SK-N-SH (cell line): ENCODE results near the gene SLC38A7. TPM values are rescaled to one million over a fixed set of nuclear protein-coding genes. Genes with fewer than 3 reads are reported as not detected.

Source experiments
- CTCF ChIA-PET: fragments of 300-600, 350-600 bp; formaldehyde crosslinking; extraction: SDS; loops from one replicate; lab custom pipeline; 2021; lab: Yijun Ruan, JAX
- POLR2A ChIA-PET: fragments of 350-600 bp; sonication (Branson Sonifier 250); formaldehyde crosslinking; extraction: SDS; loops from one replicate; lab custom pipeline; 2020; ENCODE audit warnings: antibody characterized with exemption, inconsistent platforms; lab: Yijun Ruan, JAX
- DNase-seq: peaks from one replicate; pipeline ENCODE4 v3.0.0; 2012
- H2AFZ ChIP-seq: fragments of 200-600 bp; sonication (generic); 2 replicates; pipeline ENCODE4 v1.8.1; 2016; ENCODE audit warnings: antibody characterized with exemption, mild to moderate bottlenecking, low read depth
- H3F3A ChIP-seq: fragments of 200-600 bp; sonication (generic); replicated peaks from 2 replicates; pipeline ENCODE3; 2016; ENCODE audit warnings: antibody characterized with exemption, mild to moderate bottlenecking; ENCODE audit not compliant: insufficient read depth
- H3K27ac ChIP-seq, 2 experiments: fragments of 200-500 bp in 1 of 2; fragments of 200-600 bp in 1 of 2; sonication (Bioruptor generic) in 1 of 2; sonication (generic), shearing (Covaris generic) in 1 of 2; 2 replicates each; pipeline versions ENCODE4 v1.5.1 to v1.6.1; 2014 to 2016; ENCODE audit warnings: low read depth in 2 of 2, inconsistent platforms in 1 of 2, low read length in 1 of 2, mild to moderate bottlenecking in 1 of 2, mixed read lengths in 1 of 2
- H3K27me3 ChIP-seq: fragments of 200-600 bp; sonication (generic), shearing (Covaris generic); 2 replicates; pipeline ENCODE4 v1.6.1; 2016; ENCODE audit warnings: mixed run types; ENCODE audit not compliant: insufficient read depth
- H3K36me3 ChIP-seq, 2 experiments: fragments of 200-500 bp in 1 of 2; fragments of 200-600 bp in 1 of 2; sonication (Bioruptor generic) in 1 of 2; sonication (generic) in 1 of 2; replicated peaks in 1 of 2; 2 replicates each; pipeline versions ENCODE3 to v1.5.1; 2014 to 2016; ENCODE audit warnings: low read length in 1 of 2, mild to moderate bottlenecking in 1 of 2; ENCODE audit not compliant: insufficient read depth in 2 of 2, control insufficient read depth in 1 of 2
- H3K4me1 ChIP-seq, 2 experiments: fragments of 200-500 bp in 1 of 2; fragments of 200-600 bp in 1 of 2; sonication (Bioruptor generic) in 1 of 2; sonication (generic), shearing (Covaris generic) in 1 of 2; 2 replicates each; pipeline versions ENCODE4 v1.5.1 to v1.6.1; 2014 to 2016; ENCODE audit warnings: low read depth in 1 of 2, low read length in 1 of 2, mixed run types in 1 of 2; ENCODE audit not compliant: insufficient read depth in 2 of 2, control insufficient read depth in 1 of 2
- H3K4me2 ChIP-seq: fragments of 200-600 bp; sonication (generic), shearing (Covaris generic); 2 replicates; pipeline ENCODE4 v1.6.1; 2017; ENCODE audit warnings: mixed run types
- H3K4me3 ChIP-seq, 2 experiments: fragments of 200-500 bp in 1 of 2; fragments of 200-600 bp in 1 of 2; sonication (Bioruptor generic) in 1 of 2; sonication (generic), shearing (Covaris generic) in 1 of 2; 2 replicates each; pipeline versions ENCODE4 v1.5.1 to v1.8.1; 2014 to 2016; ENCODE audit warnings: low read depth in 2 of 2, inconsistent platforms in 1 of 2, low read length in 1 of 2, mild to moderate bottlenecking in 1 of 2, mixed read lengths in 1 of 2, moderate library complexity in 1 of 2
- H3K79me2 ChIP-seq: fragments of 200-600 bp; sonication (generic); 2 replicates; pipeline ENCODE4 v1.8.1; 2017; ENCODE audit warnings: mild to moderate bottlenecking; ENCODE audit not compliant: insufficient read depth
- H3K9ac ChIP-seq: fragments of 200-600 bp; sonication (generic); 2 replicates; pipeline ENCODE4 v1.6.1; 2017; ENCODE audit warnings: mixed run types
- H3K9me2 ChIP-seq: fragments of 200-600 bp; sonication (generic); 2 replicates; pipeline ENCODE4 v1.6.1; 2017; ENCODE audit warnings: mixed run types
- H3K9me3 ChIP-seq: fragments of 200-600 bp; sonication (generic); 2 replicates; pipeline ENCODE4 v1.6.1; 2017; ENCODE audit warnings: mixed run types, mild to moderate bottlenecking, moderate library complexity
- H4K20me1 ChIP-seq: fragments of 200-600 bp; sonication (generic); 2 replicates; pipeline ENCODE4 v1.6.1; 2017; ENCODE audit warnings: mild to moderate bottlenecking, mixed run types; ENCODE audit not compliant: insufficient read depth
- EP300 ChIP-seq, 2 experiments: IDR thresholded peaks; 2 replicates each; pipeline versions ENCODE4 v1.4.0 to v1.6.1; 2012; ENCODE audit warnings: borderline replicate concordance in 1 of 2, low read depth in 1 of 2, low read length in 1 of 2
- EZH2phosphoT487 ChIP-seq: fragments of 200-600 bp; sonication (generic); IDR thresholded peaks from 2 replicates; pipeline ENCODE4 v1.6.1; 2017; ENCODE audit warnings: low read depth, mixed run types, mild to moderate bottlenecking, antibody characterized with exemption, moderate library complexity, borderline replicate concordance
- FOXM1 ChIP-seq: IDR thresholded peaks from 2 replicates; pipeline ENCODE4 v1.4.0; 2012; ENCODE audit warnings: low read depth, mild to moderate bottlenecking
- JUND ChIP-seq: IDR thresholded peaks from 2 replicates; pipeline ENCODE4 v1.4.0; 2012
- NFIC ChIP-seq: IDR thresholded peaks from 2 replicates; pipeline ENCODE4 v1.4.0; 2012; ENCODE audit warnings: borderline replicate concordance
- NRF1 ChIP-seq: IDR thresholded peaks from 2 replicates; pipeline ENCODE4 v1.6.1; 2012; ENCODE audit warnings: low read depth, mild to moderate bottlenecking, low read length
- RAD21 ChIP-seq: IDR thresholded peaks from 2 replicates; pipeline ENCODE4 v1.6.1; 2012; ENCODE audit warnings: mild to moderate bottlenecking, low read length
- RFX5 ChIP-seq: IDR thresholded peaks from 2 replicates; pipeline ENCODE4 v1.6.1; 2012; ENCODE audit warnings: mild to moderate bottlenecking, improper control_type of control experiment, low read length
- SIN3A ChIP-seq: IDR thresholded peaks from 2 replicates; pipeline ENCODE4 v1.6.1; 2012; ENCODE audit warnings: low read depth, mild to moderate bottlenecking, low read length, moderate library complexity, borderline replicate concordance
- SMC3 ChIP-seq: IDR thresholded peaks from 2 replicates; pipeline ENCODE4 v1.6.1; 2012; ENCODE audit warnings: low read depth, low read length, improper control_type of control experiment
- TCF12 ChIP-seq: IDR thresholded peaks from 2 replicates; pipeline ENCODE4 v1.4.0; 2012
- TEAD4 ChIP-seq: IDR thresholded peaks from 2 replicates; pipeline ENCODE4 v1.4.0; 2012; ENCODE audit warnings: mild to moderate bottlenecking, borderline replicate concordance; ENCODE audit not compliant: insufficient read depth
- WGBS: methylation state at CpG from one replicate; pipeline ENCODE4 v1.1.6; 2017; ENCODE audit warnings: low lambda C conversion rate; 5-methylcytosine and 5-hydroxymethylcytosine counted together
- polyA plus RNA-seq, 3 experiments: library from polyadenylated mRNA; depleted of rRNA; stranded (reverse); fragments of >200 nt; gene quantifications; 2 replicates each; pipeline ENCODE4 v1.2.3, GENCODE V29; 2012
- TF ChIP-seq, protein P1 (sequence below): IDR thresholded peaks from 2 replicates; pipeline ENCODE4; 2012

SLC38A7 gene
- polyA plus RNA-seq, 1 of the 3 experiments (the other 2 are of a cell fraction), result 14.1 TPM

- Histone ChIP-seq H3K79me2 (no peaks in the 10 kb centered on the region), H3K9me2 (no peaks in the 10 kb centered on the region), H3K9ac (no peak overlapping the region), H3K27ac (no peak overlapping the region; a peak in 1 of 4 replicates), H3K9me3 (no peaks in the 10 kb centered on the region), H3K4me3 (no peak overlapping the region), H3K36me3 (no peaks in the 10 kb centered on the region), H3F3A (no peaks in the 10 kb centered on the region), H2AFZ (no peak overlapping the region), H4K20me1 (no peaks in the 10 kb centered on the region), H3K27me3 (no peaks in the 10 kb centered on the region), H3K4me2 (no peak overlapping the region), H3K4me1 (peaks cover 0 to 5% of the 10 kb centered on the region in 2 experiments; a peak in 1 of 4 replicates)
- ChIA-PET CTCF (interaction anchor here (0.9 to 2.4 kb wide), 9 partner anchors 9 to 316 kb away, joined by 3 to 12 read pairs (median 3); no protein-coding TSS in a partner anchor), POLR2A (interaction anchor here (0.9 to 1.4 kb wide), 3 partner anchors 13 to 32 kb away, joined by 3 to 4 read pairs (median 3); partner anchors contain the start of gene SLC38A7)
- peak; percentile 77 for DNase-seq
- WGBS, result 10% methylated on average over 2 of the region's 3 CpGs
- TF ChIP-seq JUND, result no peak
- TF ChIP-seq SIN3A, result no peak
- TF ChIP-seq RFX5, result peak; percentile 65
- TF ChIP-seq EP300 (IDR thresholded peaks at IDR 0.05; ENCODE audit: borderline replicate concordance in 1 of 2, low read depth in 1 of 2, low read length in 1 of 2), result peak in 1 of 2 experiments; percentile 29; a peak in 1 of 4 replicates
These were observed 31.8 kb downstream of the SLC38A7 start for GRCh38 chr16:58652741-58653140.

GRCh38 chr16:58651965-58652348 lies 32.6 kb downstream of the SLC38A7 start:
- H3K9ac ChIP-seq, result no peak overlapping the region
- no peaks in the 10 kb centered on the region for H3K9me3 ChIP-seq
- WGBS, result 56% methylated on average over 3 of the region's 3 CpGs
- ChIA-PET CTCF (interaction anchor here (0.9 to 2.4 kb wide), 9 partner anchors 10 to 316 kb away, joined by 3 to 12 read pairs (median 4); no protein-coding TSS in a partner anchor), POLR2A (interaction anchor here (0.9 to 1.4 kb wide), 2 partner anchors 13 to 32 kb away, joined by 3 to 4 read pairs; partner anchors contain the start of gene SLC38A7)
- H3K9me2 ChIP-seq, result no peaks in the 10 kb centered on the region
- no peak overlapping the region for H3K4me2 ChIP-seq
- DNase-seq, result no peak
- H3K36me3 ChIP-seq, result no peaks in the 10 kb centered on the region
- H3K27me3 ChIP-seq, result no peaks in the 10 kb centered on the region
- H3K79me2 ChIP-seq, result no peaks in the 10 kb centered on the region
- no peaks in the 10 kb centered on the region for H3F3A ChIP-seq
- H3K4me1 ChIP-seq, result peaks cover 0 to 5% of the 10 kb centered on the region in 2 experiments; a peak in 1 of 4 replicates
- H4K20me1 ChIP-seq, result no peaks in the 10 kb centered on the region
- H3K27ac ChIP-seq, result no peak overlapping the region
- no peak overlapping the region for H3K4me3 ChIP-seq
- TF ChIP-seq RAD21 (no peak), TCF12 (no peak), SMC3 (no peak), EZH2phosphoT487 (no peak), NFIC (no peak), NRF1 (no peak), FOXM1 (no peak), TEAD4 (no peak)
- TF ChIP-seq, protein P1, sequence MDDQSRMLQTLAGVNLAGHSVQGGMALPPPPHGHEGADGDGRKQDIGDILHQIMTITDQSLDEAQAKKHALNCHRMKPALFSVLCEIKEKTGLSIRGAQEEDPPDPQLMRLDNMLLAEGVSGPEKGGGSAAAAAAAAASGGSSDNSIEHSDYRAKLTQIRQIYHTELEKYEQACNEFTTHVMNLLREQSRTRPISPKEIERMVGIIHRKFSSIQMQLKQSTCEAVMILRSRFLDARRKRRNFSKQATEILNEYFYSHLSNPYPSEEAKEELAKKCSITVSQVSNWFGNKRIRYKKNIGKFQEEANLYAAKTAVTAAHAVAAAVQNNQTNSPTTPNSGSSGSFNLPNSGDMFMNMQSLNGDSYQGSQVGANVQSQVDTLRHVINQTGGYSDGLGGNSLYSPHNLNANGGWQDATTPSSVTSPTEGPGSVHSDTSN, result no peak
- no peak overlapping the region for H2AFZ ChIP-seq
